GM06990 (cell line): ENCODE data around the gene SYT1.

ENCODE experiments used
- DNase-seq: peaks from one replicate; pipeline ENCODE4 v3.0.0-alpha.2; 2011; ENCODE audit not compliant: insufficient read length; ENCODE audit errors: extremely low read depth
- H3K27me3 ChIP-seq: replicated peaks from 2 replicates; pipeline ENCODE4 v1.6.0; 2011; ENCODE audit warnings: low read length; ENCODE audit not compliant: control insufficient read depth, insufficient read depth
- H3K36me3 ChIP-seq: 2 replicates; pipeline ENCODE4 v1.5.1; 2011; ENCODE audit warnings: low read length; ENCODE audit not compliant: control insufficient read depth, insufficient read depth
- H3K4me3 ChIP-seq: replicated peaks from 2 replicates; pipeline ENCODE4 v1.5.1; 2011; ENCODE audit warnings: low read depth, mild to moderate bottlenecking, control low read depth, low read length
- TF ChIP-seq, protein P1 (sequence below): IDR thresholded peaks from 2 replicates; pipeline ENCODE4 v1.5.1; 2011; ENCODE audit warnings: low read length, control low read depth, mild to moderate bottlenecking, inconsistent platforms; ENCODE audit not compliant: insufficient read depth, poor library complexity, severe bottlenecking

SYT1 gene

DNA sequence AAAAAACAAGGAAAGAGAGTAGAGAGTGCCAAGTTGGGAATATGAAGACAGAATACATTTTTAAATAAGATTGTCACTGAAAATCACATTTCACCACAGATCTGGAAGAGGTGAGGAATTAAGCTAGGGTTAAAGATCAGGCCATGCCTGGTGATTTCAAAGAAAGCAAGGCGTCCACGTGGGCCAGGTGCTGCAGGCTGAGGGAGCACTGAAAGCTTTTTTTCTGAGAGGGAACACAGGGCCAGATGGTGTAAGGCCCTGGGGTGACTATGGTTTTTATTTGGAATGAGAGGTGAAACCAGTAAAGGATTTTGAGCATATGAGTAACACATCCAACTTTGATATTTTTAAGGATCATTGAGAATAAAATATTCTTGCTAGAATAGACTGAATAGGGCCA, 20.9 kb downstream of the SYT1 start:
- TF ChIP-seq, protein P1, sequence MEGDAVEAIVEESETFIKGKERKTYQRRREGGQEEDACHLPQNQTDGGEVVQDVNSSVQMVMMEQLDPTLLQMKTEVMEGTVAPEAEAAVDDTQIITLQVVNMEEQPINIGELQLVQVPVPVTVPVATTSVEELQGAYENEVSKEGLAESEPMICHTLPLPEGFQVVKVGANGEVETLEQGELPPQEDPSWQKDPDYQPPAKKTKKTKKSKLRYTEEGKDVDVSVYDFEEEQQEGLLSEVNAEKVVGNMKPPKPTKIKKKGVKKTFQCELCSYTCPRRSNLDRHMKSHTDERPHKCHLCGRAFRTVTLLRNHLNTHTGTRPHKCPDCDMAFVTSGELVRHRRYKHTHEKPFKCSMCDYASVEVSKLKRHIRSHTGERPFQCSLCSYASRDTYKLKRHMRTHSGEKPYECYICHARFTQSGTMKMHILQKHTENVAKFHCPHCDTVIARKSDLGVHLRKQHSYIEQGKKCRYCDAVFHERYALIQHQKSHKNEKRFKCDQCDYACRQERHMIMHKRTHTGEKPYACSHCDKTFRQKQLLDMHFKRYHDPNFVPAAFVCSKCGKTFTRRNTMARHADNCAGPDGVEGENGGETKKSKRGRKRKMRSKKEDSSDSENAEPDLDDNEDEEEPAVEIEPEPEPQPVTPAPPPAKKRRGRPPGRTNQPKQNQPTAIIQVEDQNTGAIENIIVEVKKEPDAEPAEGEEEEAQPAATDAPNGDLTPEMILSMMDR: no peak
- no peak for DNase-seq
- Histone ChIP-seq H3K27me3 (no peaks in the 10 kb centered on the region), H3K4me3 (no peak overlapping the region), H3K36me3 (no peaks in the 10 kb centered on the region)

DNA sequence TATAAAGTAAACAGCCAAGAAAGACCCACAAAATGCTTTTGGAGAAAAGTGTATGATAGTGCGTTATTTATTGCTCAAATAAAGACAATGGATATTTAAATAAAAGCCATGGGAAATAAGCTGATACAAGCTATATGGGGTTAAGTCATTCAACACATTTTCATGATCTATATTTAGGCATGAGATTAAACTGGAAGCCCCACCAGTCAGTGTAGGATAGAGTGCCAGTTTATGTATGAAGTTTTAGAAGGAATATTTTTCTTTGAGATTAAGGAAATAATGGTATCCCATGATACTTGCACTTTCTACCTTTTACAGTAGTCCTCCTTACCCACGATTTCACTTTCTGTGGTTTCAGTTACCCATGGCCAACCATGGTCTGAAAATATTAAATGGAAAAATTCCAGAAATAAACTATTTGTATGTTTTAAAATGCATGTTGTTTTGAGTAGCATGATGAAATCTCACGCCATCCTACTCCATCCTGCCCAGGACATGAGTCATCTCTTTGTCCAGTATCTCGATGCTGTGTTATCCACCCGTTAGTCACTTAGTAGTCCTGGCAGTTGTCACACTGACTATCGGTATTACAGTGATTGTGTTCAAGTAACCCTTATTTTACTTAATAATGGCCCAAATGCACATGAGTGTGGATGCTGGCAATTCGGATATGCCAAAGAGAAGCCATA, 22.3 kb downstream of the SYT1 start:
- H3K36me3 ChIP-seq: no peaks in the 10 kb centered on the region
- TF ChIP-seq, protein P1: no peak
- no peak for DNase-seq
- H3K4me3 ChIP-seq: no peak overlapping the region
- no peaks in the 10 kb centered on the region for H3K27me3 ChIP-seq

DNA sequence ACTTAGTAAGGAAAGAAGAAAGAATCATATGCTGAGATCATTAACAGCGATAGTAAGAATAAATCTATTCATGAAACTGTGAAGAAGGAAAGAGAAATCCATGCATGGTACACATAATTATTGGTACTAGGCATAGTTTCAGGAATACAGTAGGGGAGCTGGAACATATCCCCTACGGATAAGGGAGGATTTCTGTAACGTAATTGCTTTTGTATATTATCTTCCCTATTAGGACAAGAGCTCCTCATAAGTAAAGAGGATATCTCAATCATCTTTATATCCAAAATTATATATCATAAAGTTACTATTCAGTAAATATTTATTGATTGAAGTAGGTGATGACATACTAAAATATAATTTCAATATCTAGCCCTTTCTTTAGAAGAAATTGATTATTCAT, 22.9 kb downstream of the SYT1 start:
- no peaks in the 10 kb centered on the region for H3K36me3 ChIP-seq
- no peak overlapping the region for H3K4me3 ChIP-seq
- DNase-seq: no peak
- no peaks in the 10 kb centered on the region for H3K27me3 ChIP-seq
- TF ChIP-seq, protein P1: no peak

GRCh38 chr12:78888568-78888967, 24.0 kb downstream of the SYT1 start:
- no peak overlapping the region for H3K4me3 ChIP-seq
- TF ChIP-seq, protein P1: no peak
- no peaks in the 10 kb centered on the region for H3K27me3 ChIP-seq
- DNase-seq: peak; percentile 9
- no peaks in the 10 kb centered on the region for H3K36me3 ChIP-seq

- Histone ChIP-seq H3K36me3 (no peaks in the 10 kb centered on the region), H3K27me3 (no peaks in the 10 kb centered on the region), H3K4me3 (no peak overlapping the region)
- DNase-seq: no peak
- TF ChIP-seq, protein P1: no peak
Measured at GRCh38 chr12:78891646-78892353, 27.2 kb downstream of the SYT1 start.
